Stomach smooth muscle (tissue), 2 donors: Measurements from ENCODE around the gene NFXL1.

Experiments
- H3K27ac ChIP-seq: one replicate; pipeline ENCODE4 v1.7.0; 2013; ENCODE audit warnings: mild to moderate bottlenecking, low read length, inconsistent platforms
- H3K27me3 ChIP-seq, 2 donors: one replicate each; pipeline ENCODE4 v1.7.0; 2013; ENCODE audit warnings: low read length in 2 of 2; ENCODE audit not compliant: insufficient read depth in 2 of 2, control insufficient read depth in 1 of 2
- H3K36me3 ChIP-seq, 2 donors: one replicate each; pipeline ENCODE4 v1.7.0; 2013; ENCODE audit warnings: low read length in 2 of 2; ENCODE audit not compliant: control insufficient read depth in 2 of 2, insufficient read depth in 2 of 2
- H3K4me1 ChIP-seq: one replicate; pipeline ENCODE4 v1.7.0; 2013; ENCODE audit warnings: low read length; ENCODE audit not compliant: control insufficient read depth, insufficient read depth
- H3K4me3 ChIP-seq, 2 donors: one replicate each; pipeline ENCODE4 v1.7.0; 2013; ENCODE audit warnings: low read length in 2 of 2
- H3K9ac ChIP-seq, 2 donors: one replicate each; pipeline ENCODE4 v1.7.0; 2013; ENCODE audit warnings: low read length in 2 of 2, mild to moderate bottlenecking in 1 of 2
- H3K9me3 ChIP-seq, 2 donors: one replicate each; pipeline ENCODE4 v1.7.0; 2013; ENCODE audit warnings: low read length in 2 of 2; ENCODE audit not compliant: control insufficient read depth in 2 of 2
- donor health status: healthy.
- donor health status: Pancreatic carcinoma.

NFXL1 gene

DNA sequence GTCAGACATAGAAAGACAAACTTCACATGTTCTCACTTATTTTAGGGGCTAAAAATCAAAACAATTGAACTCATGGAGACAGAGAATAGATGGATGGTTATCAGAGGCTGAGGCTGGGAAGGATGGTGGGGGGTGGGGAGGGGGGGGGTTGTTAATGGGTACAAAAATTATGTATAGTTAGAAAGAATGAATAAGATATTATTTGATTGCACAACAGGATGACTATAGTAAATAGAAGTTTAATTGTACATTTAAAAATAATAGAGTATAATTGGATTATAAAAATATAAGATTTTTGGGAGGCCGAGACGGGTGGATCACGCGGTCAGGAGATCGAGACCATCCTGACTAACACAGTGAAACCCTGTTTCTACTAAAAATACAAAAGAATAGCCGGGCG lies 109.8 kb downstream of the NFXL1 start:
- H3K27me3 ChIP-seq = no peaks in the 10 kb centered on the region
- H3K4me1 ChIP-seq = no peaks in the 10 kb centered on the region
- H3K9ac ChIP-seq = no peak overlapping the region
- H3K9me3 ChIP-seq = no peaks in the 10 kb centered on the region
- no peak overlapping the region for H3K27ac ChIP-seq
- H3K36me3 ChIP-seq = no peaks in the 10 kb centered on the region
- H3K4me3 ChIP-seq = no peak overlapping the region

GRCh38 chr4:47801481-47802002 lies 112.8 kb downstream of the NFXL1 start:
- no peaks in the 10 kb centered on the region for H3K27me3 ChIP-seq

GRCh38 chr4:47798165-47798564 lies 116.2 kb downstream of the NFXL1 start:
- no peaks in the 10 kb centered on the region for H3K9me3 ChIP-seq

More at GRCh38 chr4:47801481-47802002, 112.8 kb downstream of the NFXL1 start:
- Histone ChIP-seq H3K4me3 (no peak overlapping the region), H3K4me1 (no peaks in the 10 kb centered on the region), H3K27ac (no peak overlapping the region), H3K9me3 (no peaks in the 10 kb centered on the region), H3K36me3 (no peaks in the 10 kb centered on the region), H3K9ac (no peak overlapping the region)

More at GRCh38 chr4:47798165-47798564, 116.2 kb downstream of the NFXL1 start:
- no peaks in the 10 kb centered on the region for H3K36me3 ChIP-seq
- no peak overlapping the region for H3K4me3 ChIP-seq
- H3K27me3 ChIP-seq = no peaks in the 10 kb centered on the region
- no peak overlapping the region for H3K27ac ChIP-seq
- no peak overlapping the region for H3K9ac ChIP-seq
- H3K4me1 ChIP-seq = no peaks in the 10 kb centered on the region
